ENCODE measurements around the gene CUL7.
A peak's percentile ranks its signal among the peaks of the same experiment; 100 is the strongest.

CUL7 gene

GRCh38 chr6:43077333-43077809 is 23.7 kb upstream of the CUL7 start:
- DNase-seq (ENCODE audit: low spot score): no peak

- DNase-seq (ENCODE audit: low spot score): peak; percentile 62
Observed at GRCh38 chr6:43076464-43077332, 23.0 kb upstream of the CUL7 start.

GRCh38 chr6:43075670-43076463 is 22.2 kb upstream of the CUL7 start, which contains the start of gene PTK7:
PTK7 (plus strand) TSS chr6:43076314; CDS start chr6:43076489, 175 bp downstream.
- peak; percentile 86 for DNase-seq (ENCODE audit: low spot score)

GRCh38 chr6:43074847-43075669 is 21.4 kb upstream of the CUL7 start:
- DNase-seq (ENCODE audit: low spot score): no peak

- peak; percentile 65 for DNase-seq (ENCODE audit: low spot score)
Observed at GRCh38 chr6:43070028-43070632, 16.5 kb upstream of the CUL7 start.

GRCh38 chr6:43062818-43063217 is 9.2 kb upstream of the CUL7 start:
- DNase-seq (ENCODE audit: low spot score): no peak

GRCh38 chr6:43061861-43062260 is 8.2 kb upstream of the CUL7 start:
- no peak for DNase-seq (ENCODE audit: low spot score)

GRCh38 chr6:43060755-43061633 is 7.3 kb upstream of the CUL7 start:
- no peak for DNase-seq (ENCODE audit: low spot score)

GRCh38 chr6:43060034-43060754 is 6.5 kb upstream of the CUL7 start:
- DNase-seq (ENCODE audit: low spot score): peak; percentile 29

- DNase-seq (ENCODE audit: low spot score): peak; percentile 99
Observed at GRCh38 chr6:43059168-43060033, 5.8 kb upstream of the CUL7 start, which contains the start of the genes KLC4 and MRPL2. KLC4 (plus strand) TSS chr6:43059631; CDS start chr6:43061336, 1,705 bp downstream. MRPL2 (minus strand) TSS chr6:43059434; CDS start chr6:43059381, 53 bp downstream.

GRCh38 chr6:43058531-43058930 is 4.9 kb upstream of the CUL7 start:
- no peak for DNase-seq (ENCODE audit: low spot score)

GRCh38 chr6:43055966-43056365 is 2.3 kb upstream of the CUL7 start:
- no peak for DNase-seq (ENCODE audit: low spot score)

- no peak for DNase-seq (ENCODE audit: low spot score)
Observed at GRCh38 chr6:43054206-43054943, 724 bp upstream of the CUL7 start.

- DNase-seq (ENCODE audit: low spot score): peak; percentile 22
Observed at GRCh38 chr6:43052842-43053544, 658 bp downstream of the CUL7 start.

- DNase-seq (ENCODE audit: low spot score): no peak
Observed at GRCh38 chr6:43052225-43052841, 1.3 kb downstream of the CUL7 start.

- DNase-seq (ENCODE audit: low spot score): no peak
Observed at GRCh38 chr6:43050981-43051380, 2.7 kb downstream of the CUL7 start.
